H9 (cell line): ENCODE measurements around the gene ZNF264. TPM values are rescaled to one million over a fixed set of nuclear protein-coding genes. Genes with fewer than 3 reads are reported as not detected.

Experiments used
- DNase-seq: peaks from one replicate; pipeline ENCODE4 v3.0.0-alpha.2; 2017
- H2AFZ ChIP-seq: one replicate; pipeline ENCODE4 v1.6.1; 2013; ENCODE audit warnings: mild to moderate bottlenecking, low read length, control low read depth, moderate library complexity
- H2AK5ac ChIP-seq: 2 replicates; pipeline ENCODE4 v1.6.1; 2013; ENCODE audit warnings: low read length, control low read depth, mixed read lengths; ENCODE audit not compliant: insufficient read length
- H2BK120ac ChIP-seq: one replicate; pipeline ENCODE4 v1.6.1; 2013; ENCODE audit warnings: low read depth, mild to moderate bottlenecking, low read length, control low read depth, inconsistent platforms; ENCODE audit not compliant: poor library complexity, severe bottlenecking
- H2BK12ac ChIP-seq: 2 replicates; pipeline ENCODE4 v1.6.1; 2013; ENCODE audit warnings: low read length, control low read depth, mixed read lengths, low read depth; ENCODE audit not compliant: insufficient read length
- H2BK15ac ChIP-seq: 2 replicates; pipeline ENCODE4 v1.6.1; 2013; ENCODE audit warnings: low read depth, low read length, control low read depth
- H2BK20ac ChIP-seq: one replicate; pipeline ENCODE4 v1.6.1; 2013; ENCODE audit warnings: low read depth, mild to moderate bottlenecking, low read length, control low read depth, inconsistent platforms; ENCODE audit not compliant: poor library complexity, severe bottlenecking
- H2BK5ac ChIP-seq: 2 replicates; pipeline ENCODE4 v1.6.1; 2013; ENCODE audit warnings: low read length, control low read depth, mixed read lengths; ENCODE audit not compliant: insufficient read length
- H3K14ac ChIP-seq: 2 replicates; pipeline ENCODE4 v1.6.1; 2013; ENCODE audit warnings: low read length, control low read depth; ENCODE audit not compliant: insufficient read depth
- H3K18ac ChIP-seq: 2 replicates; pipeline ENCODE4 v1.6.1; 2013; ENCODE audit warnings: low read depth, mild to moderate bottlenecking, mixed read lengths, low read length, control low read depth; ENCODE audit not compliant: insufficient read length
- H3K23ac ChIP-seq: 2 replicates; pipeline ENCODE4 v1.6.1; 2013; ENCODE audit warnings: low read length, control low read depth, mixed read lengths, low read depth; ENCODE audit not compliant: insufficient read length
- H3K23me2 ChIP-seq: 2 replicates; pipeline ENCODE4 v1.6.1; 2013; ENCODE audit warnings: low read depth, mild to moderate bottlenecking, mixed read lengths, low read length, control low read depth; ENCODE audit not compliant: insufficient read length, poor library complexity, severe bottlenecking
- H3K27ac ChIP-seq: 2 replicates; pipeline ENCODE4 v1.5.1; 2013; ENCODE audit warnings: low read length, control low read depth, mixed read lengths, low read depth; ENCODE audit not compliant: insufficient read length
- H3K27me3 ChIP-seq: 2 replicates; pipeline ENCODE4 v1.6.1; 2013; ENCODE audit warnings: low read length, control low read depth, inconsistent platforms; ENCODE audit not compliant: insufficient read depth
- H3K4ac ChIP-seq: 2 replicates; pipeline ENCODE4 v1.6.1; 2013; ENCODE audit warnings: low read depth, mild to moderate bottlenecking, control low read depth, inconsistent platforms, low read length, moderate library complexity
- H3K4me1 ChIP-seq: 2 replicates; pipeline ENCODE4 v1.6.1; 2013; ENCODE audit warnings: low read length, control low read depth, inconsistent platforms; ENCODE audit not compliant: insufficient read depth
- H3K4me2 ChIP-seq: 2 replicates; pipeline ENCODE4 v1.6.1; 2013; ENCODE audit warnings: low read length, control low read depth, mixed read lengths; ENCODE audit not compliant: insufficient read length, insufficient read depth
- H3K56ac ChIP-seq: 2 replicates; pipeline ENCODE4 v1.6.1; 2013; ENCODE audit warnings: low read depth, mild to moderate bottlenecking, mixed read lengths, low read length, control low read depth; ENCODE audit not compliant: insufficient read length
- H3K79me1 ChIP-seq: 2 replicates; pipeline ENCODE4 v1.6.1; 2013; ENCODE audit warnings: low read depth, mild to moderate bottlenecking, moderate library complexity, low read length, control low read depth, inconsistent platforms; ENCODE audit not compliant: insufficient read depth, poor library complexity, severe bottlenecking
- H3K79me2 ChIP-seq: 2 replicates; pipeline ENCODE4 v1.6.1; 2013; ENCODE audit warnings: low read length, control low read depth, inconsistent platforms; ENCODE audit not compliant: insufficient read depth
- H3K9ac ChIP-seq: 2 replicates; pipeline ENCODE4 v1.6.1; 2013; ENCODE audit warnings: low read length, control low read depth, mixed read lengths; ENCODE audit not compliant: insufficient read length; ENCODE audit errors: extremely low read depth
- H3K9me3 ChIP-seq: one replicate; pipeline ENCODE4 v1.6.1; 2013; ENCODE audit warnings: low read depth, low read length, inconsistent platforms; ENCODE audit not compliant: control insufficient read depth
- H3T11ph ChIP-seq: one replicate; pipeline ENCODE4 v1.6.1; 2013; ENCODE audit warnings: mild to moderate bottlenecking, low read length, control low read depth, inconsistent platforms
- H4K20me1 ChIP-seq: one replicate; pipeline ENCODE4 v1.6.1; 2013; ENCODE audit not compliant: control insufficient read depth, insufficient read length, insufficient read depth
- H4K5ac ChIP-seq: 2 replicates; pipeline ENCODE4 v1.6.1; 2013; ENCODE audit warnings: low read depth, mild to moderate bottlenecking, mixed read lengths, low read length, control low read depth; ENCODE audit not compliant: insufficient read length
- H4K8ac ChIP-seq: replicated peaks from 2 replicates; pipeline ENCODE4 v1.6.1; 2013; ENCODE audit warnings: low read length, control low read depth, mixed read lengths, low read depth; ENCODE audit not compliant: insufficient read length
- H4K91ac ChIP-seq: 2 replicates; pipeline ENCODE4 v1.6.1; 2013; ENCODE audit warnings: low read depth, mild to moderate bottlenecking, moderate library complexity, mixed read lengths, low read length, control low read depth; ENCODE audit not compliant: insufficient read length
- H3K27ac Mint-ChIP-seq, 3 experiments: 2 replicates in 2 of 3; 3 replicates in 1 of 3; pipeline ENCODE4 v1.8.0; 2020 to 2021; ENCODE audit warnings: mixed read lengths in 3 of 3, mild to moderate bottlenecking in 1 of 3, moderate library complexity in 1 of 3
- H3K27me3 Mint-ChIP-seq: 2 replicates; pipeline ENCODE4 v1.8.0; 2021; ENCODE audit warnings: low read depth, mild to moderate bottlenecking, moderate library complexity, mixed read lengths
- H3K36me3 Mint-ChIP-seq, 3 experiments: 2 replicates in 2 of 3; 3 replicates in 1 of 3; pipeline ENCODE4 v1.8.0; 2020 to 2021; ENCODE audit warnings: low read depth in 3 of 3, mixed read lengths in 3 of 3; ENCODE audit not compliant: insufficient read depth in 1 of 3
- H3K4me1 Mint-ChIP-seq, 2 experiments: 2 replicates each; pipeline ENCODE4 v1.8.0; 2020; ENCODE audit warnings: mixed read lengths in 2 of 2
- H3K4me3 Mint-ChIP-seq, 2 experiments: 2 replicates in 1 of 2; 3 replicates in 1 of 2; pipeline ENCODE4 v1.8.0; 2020 to 2021; ENCODE audit warnings: mild to moderate bottlenecking in 2 of 2, mixed read lengths in 2 of 2, moderate library complexity in 1 of 2
- H3K9me3 Mint-ChIP-seq, 2 experiments: 2 replicates in 1 of 2; 3 replicates in 1 of 2; pipeline ENCODE4 v1.8.0; 2020; ENCODE audit warnings: mild to moderate bottlenecking in 2 of 2, mixed read lengths in 2 of 2, moderate library complexity in 1 of 2
- WGBS: extraction: QIAGEN DNeasy Blood & Tissue Kit; methylation state at CpG from one replicate; pipeline ENCODE4 v1.1.7; 2013; ENCODE audit warnings: missing lambda C conversion rate, low lambda C conversion rate, mixed read lengths; ENCODE audit not compliant: insufficient read length; ENCODE audit errors: extremely low coverage; 5-methylcytosine and 5-hydroxymethylcytosine counted together
- total RNA-seq: library from RNA; stranded (reverse); gene quantifications from 2 replicates; pipeline ENCODE4 v1.2.1, GENCODE V29; 2021
- TF ChIP-seq, protein P1 (sequence below): fragments of 200-600 bp; sonication (generic); conservative IDR thresholded peaks from 3 replicates; pipeline ENCODE4 v1.8.0; 2021; ENCODE audit warnings: antibody characterized with exemption, mild to moderate bottlenecking

Gene ZNF264
- total RNA-seq, 1 experiment from 2014 or later, result 25.3 TPM

DNA sequence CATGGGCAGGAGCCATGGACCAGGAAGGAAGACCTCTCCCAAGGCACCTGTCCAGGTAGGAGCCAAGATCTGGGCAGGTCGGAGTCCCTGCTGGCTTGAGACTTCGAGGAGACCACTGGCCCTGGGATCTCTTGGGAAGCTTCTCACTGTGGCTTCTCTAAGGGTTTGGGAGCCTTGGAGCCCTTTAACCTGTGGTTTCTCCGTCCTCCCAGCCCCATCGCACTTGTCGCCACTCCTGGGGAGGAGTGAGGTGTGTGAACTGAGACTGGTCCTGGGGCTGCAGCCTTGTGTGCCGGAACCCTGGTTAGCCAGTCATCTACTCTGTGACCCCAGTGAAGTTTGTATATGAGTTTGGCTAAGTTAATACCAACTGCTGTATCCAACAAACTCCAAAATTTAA is 57.3 kb downstream of the ZNF264 start:
- H2BK20ac ChIP-seq, result no peak overlapping the region
- no peak overlapping the region for H3K9ac ChIP-seq
- no peaks in the 10 kb centered on the region for H3K79me2 ChIP-seq
- H4K91ac ChIP-seq, result no peak overlapping the region
- no peaks in the 10 kb centered on the region for H3K9me3 ChIP-seq
- H3K9me3 Mint-ChIP-seq, result no peaks in the 10 kb centered on the region
- H3K14ac ChIP-seq, result no peak overlapping the region
- H3K18ac ChIP-seq, result no peak overlapping the region
- H2BK120ac ChIP-seq, result no peak overlapping the region
- no peak overlapping the region for H3K56ac ChIP-seq
- no peak overlapping the region for H2BK12ac ChIP-seq
- WGBS, result no CpG with 5 or more reads among the region's 6 CpGs
- H3K27me3 Mint-ChIP-seq, result no peaks in the 10 kb centered on the region
- no peak overlapping the region for H2BK15ac ChIP-seq
- H3K4ac ChIP-seq, result no peak overlapping the region
- no peak overlapping the region for H2AK5ac ChIP-seq
- no peak for DNase-seq
- no peaks in the 10 kb centered on the region for H3K4me1 ChIP-seq
- H3K27ac ChIP-seq, result no peak overlapping the region
- no peak overlapping the region for H3K27ac Mint-ChIP-seq
- H3K23me2 ChIP-seq, result no peaks in the 10 kb centered on the region
- H2AFZ ChIP-seq, result no peak overlapping the region
- no peak overlapping the region for H4K5ac ChIP-seq
- H3K36me3 Mint-ChIP-seq, result peaks cover 22 to 72% (median 60%) of the 10 kb centered on the region in 3 experiments; a peak in 6 of 7 replicates
- H3T11ph ChIP-seq, result no peak overlapping the region
- peaks cover 3% of the 10 kb centered on the region for H3K79me1 ChIP-seq
- no peak overlapping the region for H3K4me3 Mint-ChIP-seq
- no peaks in the 10 kb centered on the region for H3K4me1 Mint-ChIP-seq
- no peaks in the 10 kb centered on the region for H4K20me1 ChIP-seq
- H2BK5ac ChIP-seq, result no peak overlapping the region
- H3K4me2 ChIP-seq, result no peak overlapping the region
- TF ChIP-seq, protein P1, sequence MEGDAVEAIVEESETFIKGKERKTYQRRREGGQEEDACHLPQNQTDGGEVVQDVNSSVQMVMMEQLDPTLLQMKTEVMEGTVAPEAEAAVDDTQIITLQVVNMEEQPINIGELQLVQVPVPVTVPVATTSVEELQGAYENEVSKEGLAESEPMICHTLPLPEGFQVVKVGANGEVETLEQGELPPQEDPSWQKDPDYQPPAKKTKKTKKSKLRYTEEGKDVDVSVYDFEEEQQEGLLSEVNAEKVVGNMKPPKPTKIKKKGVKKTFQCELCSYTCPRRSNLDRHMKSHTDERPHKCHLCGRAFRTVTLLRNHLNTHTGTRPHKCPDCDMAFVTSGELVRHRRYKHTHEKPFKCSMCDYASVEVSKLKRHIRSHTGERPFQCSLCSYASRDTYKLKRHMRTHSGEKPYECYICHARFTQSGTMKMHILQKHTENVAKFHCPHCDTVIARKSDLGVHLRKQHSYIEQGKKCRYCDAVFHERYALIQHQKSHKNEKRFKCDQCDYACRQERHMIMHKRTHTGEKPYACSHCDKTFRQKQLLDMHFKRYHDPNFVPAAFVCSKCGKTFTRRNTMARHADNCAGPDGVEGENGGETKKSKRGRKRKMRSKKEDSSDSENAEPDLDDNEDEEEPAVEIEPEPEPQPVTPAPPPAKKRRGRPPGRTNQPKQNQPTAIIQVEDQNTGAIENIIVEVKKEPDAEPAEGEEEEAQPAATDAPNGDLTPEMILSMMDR, result no peak
- no peak overlapping the region for H3K23ac ChIP-seq
- H4K8ac ChIP-seq, result no peak overlapping the region
- no peaks in the 10 kb centered on the region for H3K27me3 ChIP-seq
